GM12878 (cell line): ENCODE data around the gene ZNF480.

Experiments
- CEBPB ChIP-seq, 2 experiments: fragments of 150-350 bp in 1 of 2; IDR thresholded peaks; 2 replicates each; pipeline ENCODE4 v1.6.1; 2012 to 2014; ENCODE audit warnings: low read depth in 2 of 2, low read length in 2 of 2, borderline replicate concordance in 1 of 2, inconsistent platforms in 1 of 2
- CHD1 ChIP-seq: IDR thresholded peaks from 2 replicates; pipeline ENCODE4 v1.6.1; 2012; ENCODE audit warnings: low read depth, low read length, improper control_type of control experiment
- CHD2 ChIP-seq: IDR thresholded peaks from 2 replicates; pipeline ENCODE4 v1.6.1; 2011; ENCODE audit warnings: low read depth, low read length, improper control_type of control experiment, borderline replicate concordance
- EP300 ChIP-seq, 2 experiments: fragments of 150-350 bp in 1 of 2; IDR thresholded peaks; 2 replicates each; pipeline ENCODE4 v1.6.1; 2011 to 2012; ENCODE audit warnings: low read depth in 2 of 2, low read length in 2 of 2, borderline replicate concordance in 1 of 2, improper control_type of control experiment in 1 of 2, inconsistent platforms in 1 of 2; ENCODE audit not compliant: control insufficient read depth in 1 of 2
- EZH2 ChIP-seq: IDR thresholded peaks from 2 replicates; pipeline ENCODE4 v1.6.1; 2012; ENCODE audit warnings: low read depth, mild to moderate bottlenecking, control low read depth, inconsistent platforms, low read length, borderline replicate concordance; ENCODE audit not compliant: control insufficient read depth
- LARP7 ChIP-seq: fragments of 450-650 bp; IDR thresholded peaks from 2 replicates; pipeline ENCODE4 v1.6.1; 2017; ENCODE audit warnings: mild to moderate bottlenecking
- POLR2A ChIP-seq: IDR thresholded peaks from 2 replicates; pipeline ENCODE4 v1.6.1; 2011; ENCODE audit warnings: low read depth, mild to moderate bottlenecking, low read length
- POLR2AphosphoS5 ChIP-seq: IDR thresholded peaks from 2 replicates; pipeline ENCODE4 v1.6.1; 2011; ENCODE audit warnings: mild to moderate bottlenecking, low read length, inconsistent platforms
- TAF1 ChIP-seq: IDR thresholded peaks from 2 replicates; pipeline ENCODE4 v1.6.1; 2011; ENCODE audit warnings: mild to moderate bottlenecking, low read depth, low read length, borderline replicate concordance
- TCF3 ChIP-seq: IDR thresholded peaks from 2 replicates; pipeline ENCODE4 v1.6.1; 2012; ENCODE audit warnings: low read depth, mild to moderate bottlenecking, low read length, borderline replicate concordance; ENCODE audit not compliant: insufficient read depth
- ZBTB40 ChIP-seq: fragments of 450-650 bp; IDR thresholded peaks from 2 replicates; pipeline ENCODE4 v1.6.1; 2016; ENCODE audit warnings: mild to moderate bottlenecking, moderate library complexity, borderline replicate concordance
- TF ChIP-seq, protein P1 (sequence below), 3 experiments: IDR thresholded peaks in 2 of 3; conservative IDR thresholded peaks in 1 of 3; 2 replicates each; pipeline ENCODE4 v1.5.1; 2011; ENCODE audit warnings: low read depth in 3 of 3, low read length in 3 of 3, mild to moderate bottlenecking in 3 of 3, control low read depth in 2 of 3, moderate library complexity in 2 of 3, inconsistent platforms in 1 of 3, mixed read lengths in 1 of 3; ENCODE audit not compliant: control insufficient read depth in 2 of 3, insufficient read depth in 1 of 3; ENCODE audit errors: extremely low read depth in 1 of 3

- no peak for TF ChIP-seq EP300 (IDR thresholded peaks at IDR 0.05; ENCODE audit: borderline replicate concordance in 1 of 2, control insufficient read depth in 1 of 2, low read depth in 2 of 2, low read length in 2 of 2)
- TF ChIP-seq TAF1 = no peak
- TF ChIP-seq, protein P1, sequence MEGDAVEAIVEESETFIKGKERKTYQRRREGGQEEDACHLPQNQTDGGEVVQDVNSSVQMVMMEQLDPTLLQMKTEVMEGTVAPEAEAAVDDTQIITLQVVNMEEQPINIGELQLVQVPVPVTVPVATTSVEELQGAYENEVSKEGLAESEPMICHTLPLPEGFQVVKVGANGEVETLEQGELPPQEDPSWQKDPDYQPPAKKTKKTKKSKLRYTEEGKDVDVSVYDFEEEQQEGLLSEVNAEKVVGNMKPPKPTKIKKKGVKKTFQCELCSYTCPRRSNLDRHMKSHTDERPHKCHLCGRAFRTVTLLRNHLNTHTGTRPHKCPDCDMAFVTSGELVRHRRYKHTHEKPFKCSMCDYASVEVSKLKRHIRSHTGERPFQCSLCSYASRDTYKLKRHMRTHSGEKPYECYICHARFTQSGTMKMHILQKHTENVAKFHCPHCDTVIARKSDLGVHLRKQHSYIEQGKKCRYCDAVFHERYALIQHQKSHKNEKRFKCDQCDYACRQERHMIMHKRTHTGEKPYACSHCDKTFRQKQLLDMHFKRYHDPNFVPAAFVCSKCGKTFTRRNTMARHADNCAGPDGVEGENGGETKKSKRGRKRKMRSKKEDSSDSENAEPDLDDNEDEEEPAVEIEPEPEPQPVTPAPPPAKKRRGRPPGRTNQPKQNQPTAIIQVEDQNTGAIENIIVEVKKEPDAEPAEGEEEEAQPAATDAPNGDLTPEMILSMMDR (IDR thresholded peaks at IDR 0.05 in 2 of 3, conservative IDR thresholded peaks at IDR 0.05 in 1 of 3; ENCODE audit: control insufficient read depth in 2 of 3, extremely low read depth in 1 of 3, insufficient read depth in 1 of 3, low read depth in 3 of 3, low read length in 3 of 3) = no peak
- TF ChIP-seq ZBTB40 = no peak
- no peak for TF ChIP-seq CHD2
- TF ChIP-seq LARP7 = no peak
- TF ChIP-seq CHD1 = no peak
- no peak for TF ChIP-seq TCF3
- no peak for TF ChIP-seq POLR2A
- no peak for TF ChIP-seq EZH2
- no peak for TF ChIP-seq POLR2AphosphoS5
- TF ChIP-seq CEBPB (IDR thresholded peaks at IDR 0.05; ENCODE audit: borderline replicate concordance in 1 of 2, low read depth in 2 of 2, low read length in 2 of 2) = no peak
Observed at GRCh38 chr19:52274191-52274590, 22.8 kb upstream of the ZNF480 start.
